ENCODE results near the gene INTS3. TPM values are rescaled to one million over a fixed set of nuclear protein-coding genes. Genes with fewer than 3 reads are reported as not detected.

INTS3 gene
- total RNA-seq, 1 donor from 2014 or later, result 45.1 TPM

GRCh38 chr1:153730468-153730988 lies 2.7 kb downstream of the INTS3 start:
- Mint-ChIP-seq H3K27me3 (ENCODE audit: insufficient read depth, low read depth) (no peaks in the 10 kb centered on the region), H3K36me3 (peaks cover 4% of the 10 kb centered on the region), H3K4me1 (peaks cover 41% of the 10 kb centered on the region), H3K27ac (peak overlapping the region; percentile 58), H3K4me3 (peak overlapping the region; percentile 74), H3K9me3 (no peaks in the 10 kb centered on the region)
- TF ChIP-seq EZH2phosphoT487 (IDR thresholded peaks at IDR 0.05), result no peak
- no peak for TF ChIP-seq CTCF (IDR thresholded peaks at IDR 0.05)
- TF ChIP-seq EZH2 (IDR thresholded peaks at IDR 0.05), result no peak
- Histone ChIP-seq H3K27ac (no peak overlapping the region), H3K4me3 (no peak overlapping the region), H2AFZ (replicated peaks) (no peak overlapping the region), H3K27me3 (no peaks in the 10 kb centered on the region), H3K9me3 (ENCODE audit: low read depth) (no peaks in the 10 kb centered on the region), H3K79me2 (ENCODE audit: low read depth) (peaks cover 58% of the 10 kb centered on the region), H3K4me2 (peak overlapping the region; percentile 84), H4K20me1 (ENCODE audit: low read depth) (peaks cover 7% of the 10 kb centered on the region), H3K36me3 (no peaks in the 10 kb centered on the region), H3K4me1 (peaks cover 33% of the 10 kb centered on the region), H3K9ac (no peak overlapping the region), H3F3A (ENCODE audit: low read depth) (peaks cover 20% of the 10 kb centered on the region)
- DNase-seq (ENCODE audit: low spot score), result no peak

- Histone ChIP-seq H3K4me2 (peak overlapping the region; percentile 42), H3K4me3 (no peak overlapping the region), H3K36me3 (no peaks in the 10 kb centered on the region), H3K4me1 (peaks cover 32% of the 10 kb centered on the region), H2AFZ (replicated peaks) (no peak overlapping the region), H3K27me3 (no peaks in the 10 kb centered on the region), H4K20me1 (ENCODE audit: low read depth) (peaks cover 7% of the 10 kb centered on the region), H3F3A (ENCODE audit: low read depth) (peaks cover 12% of the 10 kb centered on the region), H3K9me3 (ENCODE audit: low read depth) (no peaks in the 10 kb centered on the region), H3K79me2 (ENCODE audit: low read depth) (peaks cover 55% of the 10 kb centered on the region), H3K27ac (peak overlapping the region; percentile 79), H3K9ac (peak overlapping the region; percentile 45)
- no peak overlapping the region for H3K4me3 Mint-ChIP-seq
- no peak overlapping the region for H3K27ac Mint-ChIP-seq
- TF ChIP-seq CTCF (IDR thresholded peaks at IDR 0.05) (no peak), EZH2phosphoT487 (IDR thresholded peaks at IDR 0.05) (no peak), EZH2 (IDR thresholded peaks at IDR 0.05) (no peak)
- H3K27me3 Mint-ChIP-seq (ENCODE audit: insufficient read depth, low read depth), result no peaks in the 10 kb centered on the region
- H3K36me3 Mint-ChIP-seq, result peaks cover 7% of the 10 kb centered on the region
- H3K4me1 Mint-ChIP-seq, result peaks cover 32% of the 10 kb centered on the region
- DNase-seq (ENCODE audit: low spot score), result no peak
- H3K9me3 Mint-ChIP-seq, result no peaks in the 10 kb centered on the region
Measured at GRCh38 chr1:153733970-153734369, 6.1 kb downstream of the INTS3 start.

GRCh38 chr1:153734396-153735089 lies 6.7 kb downstream of the INTS3 start:
- H3K4me1 Mint-ChIP-seq, result peaks cover 27% of the 10 kb centered on the region

More at GRCh38 chr1:153734396-153735089, 6.7 kb downstream of the INTS3 start:
- Mint-ChIP-seq H3K4me3 (peak overlapping the region; percentile 5), H3K27ac (peak overlapping the region; percentile 25), H3K27me3 (ENCODE audit: insufficient read depth, low read depth) (no peaks in the 10 kb centered on the region), H3K36me3 (peaks cover 7% of the 10 kb centered on the region), H3K9me3 (no peaks in the 10 kb centered on the region)
- no peaks in the 10 kb centered on the region for H3K27me3 ChIP-seq
- peaks cover 26% of the 10 kb centered on the region for H3K4me1 ChIP-seq
- peak overlapping the region; percentile 45 for H3K9ac ChIP-seq
- no peak overlapping the region for H3K4me3 ChIP-seq
- no peak for TF ChIP-seq EZH2 (IDR thresholded peaks at IDR 0.05)
- no peak for TF ChIP-seq CTCF (IDR thresholded peaks at IDR 0.05)
- TF ChIP-seq EZH2phosphoT487 (IDR thresholded peaks at IDR 0.05), result no peak
- H3K4me2 ChIP-seq, result peak overlapping the region; percentile 42
- no peak overlapping the region for H2AFZ ChIP-seq (replicated peaks)
- H3F3A ChIP-seq (ENCODE audit: low read depth), result peaks cover 12% of the 10 kb centered on the region
- peak; percentile 34 for DNase-seq (ENCODE audit: low spot score)
- H3K79me2 ChIP-seq (ENCODE audit: low read depth), result peaks cover 49% of the 10 kb centered on the region
- H3K36me3 ChIP-seq, result no peaks in the 10 kb centered on the region
- peaks cover 7% of the 10 kb centered on the region for H4K20me1 ChIP-seq (ENCODE audit: low read depth)
- no peaks in the 10 kb centered on the region for H3K9me3 ChIP-seq (ENCODE audit: low read depth)
- peak overlapping the region; percentile 79 for H3K27ac ChIP-seq

Measured in neural progenitor cell (in vitro differentiated cells).